HCT116 (cell line): ENCODE data around the gene RIMBP2. TPM values are rescaled to one million over a fixed set of nuclear protein-coding genes. Genes with fewer than 3 reads are reported as not detected.

Experiments
- ATAC-seq: fragments of 200-7000 bp; cut with Tn5 transposase; 2 replicates; pipeline ENCODE4 v1.9.1; 2020; ENCODE audit warnings: mild to moderate bottlenecking, moderate library complexity
- BruUV-seq: library from RNA; stranded (reverse); fragments of 400-500 nt; replicated peaks from 2 replicates; lab custom pipeline; 2021; lab: Mats Ljungman, UMichigan
- CTCF ChIA-PET: fragments of 300-600 bp; sonication (Branson Sonifier 250); formaldehyde crosslinking; loops from one replicate; lab custom pipeline; 2021; ENCODE audit warnings: antibody characterized with exemption; lab: Charles Lee
- POLR2A ChIA-PET: fragments of 300-600, 350-600 bp; sonication (Branson Sonifier 250); formaldehyde crosslinking; loops from one replicate; lab custom pipeline; 2021; ENCODE audit warnings: antibody characterized with exemption; lab: Charles Lee
- RAD21 ChIA-PET, 2 experiments: fragments of 300-600 bp; sonication (Branson Sonifier 250); formaldehyde crosslinking; loops; one replicate each; lab custom pipeline; 2023; ENCODE audit warnings: low total read pairs in 2 of 2; ENCODE audit not compliant: uncharacterized antibody in 2 of 2, unreplicated experiment in 2 of 2, low non-redundant PET in 1 of 2; lab: Charles Lee
- DNase-seq: peaks from one replicate; pipeline ENCODE4 v3.0.0-alpha.2; 2010; ENCODE audit warnings: low read depth, low spot score
- H2AFZ ChIP-seq: fragments of 200-600 bp; shearing (Covaris generic), sonication (generic); 2 replicates; pipeline ENCODE4 v1.6.1; 2017; ENCODE audit warnings: low read depth, mixed run types, mixed read lengths, antibody characterized with exemption, low read length; ENCODE audit not compliant: poor library complexity, severe bottlenecking
- H3K27ac ChIP-seq: 2 replicates; pipeline ENCODE4 v1.5.1; 2012; ENCODE audit warnings: low read depth, low read length
- H3K27me3 ChIP-seq: fragments of 200-600 bp; sonication (generic); 2 replicates; pipeline ENCODE4 v1.6.1; 2016; ENCODE audit warnings: mixed run types, low read length, mixed read lengths; ENCODE audit not compliant: insufficient read depth
- H3K36me3 ChIP-seq, 2 experiments: fragments of 200-500 bp in 1 of 2; fragments of 200-600 bp in 1 of 2; sonication (Bioruptor generic) in 1 of 2; sonication (generic) in 1 of 2; 2 replicates each; pipeline versions ENCODE4 v1.5.1 to v1.6.1; 2014 to 2016; ENCODE audit warnings: low read length in 2 of 2, inconsistent platforms in 1 of 2, mixed read lengths in 1 of 2, mixed run types in 1 of 2; ENCODE audit not compliant: insufficient read depth in 2 of 2, control insufficient read depth in 1 of 2
- H3K4me1 ChIP-seq, 2 experiments: fragments of 200-600 bp in 1 of 2; sonication (generic) in 1 of 2; 2 replicates each; pipeline versions ENCODE4 v1.5.1 to v1.6.1; 2012 to 2017; ENCODE audit warnings: low read length in 2 of 2, inconsistent platforms in 1 of 2, mild to moderate bottlenecking in 1 of 2, mixed read lengths in 1 of 2, mixed run types in 1 of 2, moderate library complexity in 1 of 2; ENCODE audit not compliant: insufficient read depth in 2 of 2, control insufficient read depth in 1 of 2
- H3K4me2 ChIP-seq: fragments of 200-600 bp; sonication (generic); 2 replicates; pipeline ENCODE4 v1.6.1; 2017; ENCODE audit warnings: mixed run types, low read length, mixed read lengths
- H3K4me3 ChIP-seq, 2 experiments: fragments of 200-600 bp in 1 of 2; sonication (generic) in 1 of 2; replicated peaks in 1 of 2; 2 replicates each; pipeline ENCODE4 v1.5.1; 2011 to 2016; ENCODE audit warnings: low read length in 2 of 2, control low read depth in 1 of 2, low read depth in 1 of 2, mild to moderate bottlenecking in 1 of 2, mixed read lengths in 1 of 2, mixed run types in 1 of 2
- H3K79me2 ChIP-seq: fragments of 200-600 bp; sonication (generic); 2 replicates; pipeline ENCODE4 v1.6.1; 2017; ENCODE audit warnings: mild to moderate bottlenecking, mixed run types, low read length, moderate library complexity, mixed read lengths; ENCODE audit not compliant: insufficient read depth
- H3K9ac ChIP-seq: fragments of 200-600 bp; sonication (generic); 2 replicates; pipeline ENCODE4 v1.6.1; 2016; ENCODE audit warnings: low read length, mixed read lengths
- H3K9me2 ChIP-seq: fragments of 200-600 bp; sonication (generic), shearing (Covaris generic); 2 replicates; pipeline ENCODE4 v1.6.1; 2017; ENCODE audit warnings: mixed run types, mild to moderate bottlenecking, moderate library complexity; ENCODE audit not compliant: insufficient read depth
- H3K9me3 ChIP-seq, 2 experiments: fragments of 200-500 bp in 1 of 2; fragments of 200-600 bp in 1 of 2; sonication (Bioruptor generic) in 1 of 2; sonication (generic) in 1 of 2; 2 replicates each; pipeline ENCODE4 v1.6.1; 2014 to 2017; ENCODE audit warnings: low read length in 2 of 2, mixed read lengths in 2 of 2, inconsistent platforms in 1 of 2, low read depth in 1 of 2, mild to moderate bottlenecking in 1 of 2, mixed run types in 1 of 2, moderate library complexity in 1 of 2; ENCODE audit not compliant: control insufficient read depth in 1 of 2, insufficient read depth in 1 of 2
- H4K20me1 ChIP-seq: fragments of 200-600 bp; sonication (generic), shearing (Covaris generic); 2 replicates; pipeline ENCODE4 v1.6.1; 2017; ENCODE audit warnings: mixed run types, mild to moderate bottlenecking, moderate library complexity; ENCODE audit not compliant: insufficient read depth
- CEBPB ChIP-seq: IDR thresholded peaks from 2 replicates; pipeline ENCODE4 v1.6.1; 2012; ENCODE audit warnings: low read depth
- EGR1 ChIP-seq: IDR thresholded peaks from 2 replicates; pipeline ENCODE4 v1.6.1; 2012; ENCODE audit warnings: low read depth
- ELF1 ChIP-seq: IDR thresholded peaks from 2 replicates; pipeline ENCODE4 v1.6.1; 2012; ENCODE audit warnings: low read depth, borderline replicate concordance
- EZH2 ChIP-seq: fragments of 200-600 bp; sonication (generic); IDR thresholded peaks from 2 replicates; pipeline ENCODE4 v1.6.1; 2017; ENCODE audit warnings: antibody characterized with exemption, mixed run types
- EZH2phosphoT487 ChIP-seq: fragments of 200-600 bp; IDR thresholded peaks from 2 replicates; pipeline ENCODE4 v1.6.1; 2018; ENCODE audit warnings: antibody characterized with exemption, borderline replicate concordance
- JUND ChIP-seq: IDR thresholded peaks from 2 replicates; pipeline ENCODE4 v1.6.1; 2012
- POLR2A ChIP-seq: IDR thresholded peaks from 2 replicates; pipeline ENCODE4 v1.7.0; 2011; ENCODE audit warnings: borderline replicate concordance; ENCODE audit not compliant: insufficient read depth, insufficient read length; ENCODE audit errors: extremely low read depth
- RAD21 ChIP-seq: IDR thresholded peaks from 2 replicates; pipeline ENCODE4 v1.6.1; 2012; ENCODE audit warnings: low read depth, mild to moderate bottlenecking
- SIN3A ChIP-seq: IDR thresholded peaks from 2 replicates; pipeline ENCODE4 v1.6.1; 2012; ENCODE audit warnings: low read depth
- SRF ChIP-seq: IDR thresholded peaks from 2 replicates; pipeline ENCODE4 v1.6.1; 2012; ENCODE audit warnings: low read depth
- TCF7L2 ChIP-seq: IDR thresholded peaks from 2 replicates; pipeline ENCODE4 v1.7.0; 2011; ENCODE audit warnings: borderline replicate concordance, inconsistent platforms; ENCODE audit not compliant: insufficient read depth, insufficient read length; ENCODE audit errors: extremely low read depth
- YY1 ChIP-seq: IDR thresholded peaks from 2 replicates; pipeline ENCODE4 v1.6.1; 2011; ENCODE audit warnings: low read length, low read depth, moderate library complexity, mild to moderate bottlenecking; ENCODE audit not compliant: insufficient replicate concordance; ENCODE audit errors: extremely low read depth
- ZFX ChIP-seq: fragments of 450-650 bp; IDR thresholded peaks from 2 replicates; pipeline ENCODE4 v1.6.1; 2017
- ZNF274 ChIP-seq: fragments of 200-500 bp; sonication (Bioruptor generic); IDR thresholded peaks from 2 replicates; pipeline ENCODE4 v1.6.1; 2014; ENCODE audit warnings: mild to moderate bottlenecking, low read depth, low read length, inconsistent platforms
- intact Hi-C: fragments of 100-400 bp; cut with micrococcal nuclease; formaldehyde crosslinking; loops from 2 replicates; pipeline ENCODE4 v1.10.0; 2022
- total RNA-seq: library from RNA; stranded (reverse); gene quantifications from one replicate; pipeline ENCODE4 v1.2.1, GENCODE V29; 2021; ENCODE audit not compliant: unreplicated experiment
- TF ChIP-seq, protein P1 (sequence below): IDR thresholded peaks from 2 replicates; pipeline ENCODE4 v1.6.1; 2011; ENCODE audit warnings: mild to moderate bottlenecking, low read length, moderate library complexity; ENCODE audit not compliant: insufficient replicate concordance; ENCODE audit errors: extremely low read depth
- TF ChIP-seq, protein P2 (sequence below): IDR thresholded peaks from 2 replicates; pipeline ENCODE4 v1.6.1; 2012; ENCODE audit warnings: low read depth
- TF ChIP-seq, protein P3 (sequence below): IDR thresholded peaks from 2 replicates; pipeline ENCODE4 v1.6.1; 2012
- TF ChIP-seq, protein P4 (sequence below): IDR thresholded peaks from 2 replicates; pipeline ENCODE4 v1.6.1; 2012

The RIMBP2 gene
- total RNA-seq, 1 experiment from 2014 or later, result not detected

DNA sequence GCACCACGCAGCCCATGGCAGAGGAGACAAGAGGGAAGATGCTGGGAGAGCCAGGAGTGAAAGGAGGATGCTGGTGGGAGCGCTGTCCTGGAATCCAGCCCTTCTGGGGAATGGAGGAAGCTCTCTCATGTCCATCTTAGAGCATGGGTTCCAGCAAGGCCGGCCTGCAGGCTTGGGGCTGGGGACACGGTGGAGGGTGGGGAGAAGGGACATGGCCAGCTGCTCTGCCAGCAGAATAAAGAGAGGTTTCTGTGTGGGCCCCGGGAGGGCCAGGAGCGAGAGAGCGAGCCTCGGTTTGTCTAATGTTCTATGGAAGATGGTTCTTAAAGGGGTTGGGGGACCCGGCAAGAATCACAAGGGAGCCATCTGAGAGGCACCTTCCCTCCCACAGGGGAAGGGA, 60.2 kb downstream of the RIMBP2 start:
- Histone ChIP-seq H3K4me2 (no peak overlapping the region), H4K20me1 (no peaks in the 10 kb centered on the region), H3K9me3 (no peaks in the 10 kb centered on the region), H3K4me1 (no peaks in the 10 kb centered on the region), H3K27ac (no peak overlapping the region), H3K9me2 (no peaks in the 10 kb centered on the region), H3K27me3 (no peaks in the 10 kb centered on the region), H3K79me2 (no peaks in the 10 kb centered on the region), H3K36me3 (no peaks in the 10 kb centered on the region), H3K9ac (no peak overlapping the region), H3K4me3 (no peak overlapping the region), H2AFZ (no peak overlapping the region)
- intact Hi-C loops, result no loop called here
- CTCF ChIA-PET, result no interaction called here
- TF ChIP-seq TCF7L2, result no peak
- TF ChIP-seq, protein P1, sequence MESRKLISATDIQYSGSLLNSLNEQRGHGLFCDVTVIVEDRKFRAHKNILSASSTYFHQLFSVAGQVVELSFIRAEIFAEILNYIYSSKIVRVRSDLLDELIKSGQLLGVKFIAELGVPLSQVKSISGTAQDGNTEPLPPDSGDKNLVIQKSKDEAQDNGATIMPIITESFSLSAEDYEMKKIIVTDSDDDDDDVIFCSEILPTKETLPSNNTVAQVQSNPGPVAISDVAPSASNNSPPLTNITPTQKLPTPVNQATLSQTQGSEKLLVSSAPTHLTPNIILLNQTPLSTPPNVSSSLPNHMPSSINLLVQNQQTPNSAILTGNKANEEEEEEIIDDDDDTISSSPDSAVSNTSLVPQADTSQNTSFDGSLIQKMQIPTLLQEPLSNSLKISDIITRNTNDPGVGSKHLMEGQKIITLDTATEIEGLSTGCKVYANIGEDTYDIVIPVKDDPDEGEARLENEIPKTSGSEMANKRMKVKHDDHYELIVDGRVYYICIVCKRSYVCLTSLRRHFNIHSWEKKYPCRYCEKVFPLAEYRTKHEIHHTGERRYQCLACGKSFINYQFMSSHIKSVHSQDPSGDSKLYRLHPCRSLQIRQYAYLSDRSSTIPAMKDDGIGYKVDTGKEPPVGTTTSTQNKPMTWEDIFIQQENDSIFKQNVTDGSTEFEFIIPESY, result no peak
- TF ChIP-seq, protein P2, sequence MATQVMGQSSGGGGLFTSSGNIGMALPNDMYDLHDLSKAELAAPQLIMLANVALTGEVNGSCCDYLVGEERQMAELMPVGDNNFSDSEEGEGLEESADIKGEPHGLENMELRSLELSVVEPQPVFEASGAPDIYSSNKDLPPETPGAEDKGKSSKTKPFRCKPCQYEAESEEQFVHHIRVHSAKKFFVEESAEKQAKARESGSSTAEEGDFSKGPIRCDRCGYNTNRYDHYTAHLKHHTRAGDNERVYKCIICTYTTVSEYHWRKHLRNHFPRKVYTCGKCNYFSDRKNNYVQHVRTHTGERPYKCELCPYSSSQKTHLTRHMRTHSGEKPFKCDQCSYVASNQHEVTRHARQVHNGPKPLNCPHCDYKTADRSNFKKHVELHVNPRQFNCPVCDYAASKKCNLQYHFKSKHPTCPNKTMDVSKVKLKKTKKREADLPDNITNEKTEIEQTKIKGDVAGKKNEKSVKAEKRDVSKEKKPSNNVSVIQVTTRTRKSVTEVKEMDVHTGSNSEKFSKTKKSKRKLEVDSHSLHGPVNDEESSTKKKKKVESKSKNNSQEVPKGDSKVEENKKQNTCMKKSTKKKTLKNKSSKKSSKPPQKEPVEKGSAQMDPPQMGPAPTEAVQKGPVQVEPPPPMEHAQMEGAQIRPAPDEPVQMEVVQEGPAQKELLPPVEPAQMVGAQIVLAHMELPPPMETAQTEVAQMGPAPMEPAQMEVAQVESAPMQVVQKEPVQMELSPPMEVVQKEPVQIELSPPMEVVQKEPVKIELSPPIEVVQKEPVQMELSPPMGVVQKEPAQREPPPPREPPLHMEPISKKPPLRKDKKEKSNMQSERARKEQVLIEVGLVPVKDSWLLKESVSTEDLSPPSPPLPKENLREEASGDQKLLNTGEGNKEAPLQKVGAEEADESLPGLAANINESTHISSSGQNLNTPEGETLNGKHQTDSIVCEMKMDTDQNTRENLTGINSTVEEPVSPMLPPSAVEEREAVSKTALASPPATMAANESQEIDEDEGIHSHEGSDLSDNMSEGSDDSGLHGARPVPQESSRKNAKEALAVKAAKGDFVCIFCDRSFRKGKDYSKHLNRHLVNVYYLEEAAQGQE, result no peak
- no peak for TF ChIP-seq EZH2phosphoT487
- no peak for TF ChIP-seq SIN3A
- TF ChIP-seq RAD21, result no peak
- TF ChIP-seq CEBPB, result no peak
- no peak for TF ChIP-seq SRF
- TF ChIP-seq ZNF274, result no peak
- no peak for TF ChIP-seq YY1
- TF ChIP-seq, protein P3, sequence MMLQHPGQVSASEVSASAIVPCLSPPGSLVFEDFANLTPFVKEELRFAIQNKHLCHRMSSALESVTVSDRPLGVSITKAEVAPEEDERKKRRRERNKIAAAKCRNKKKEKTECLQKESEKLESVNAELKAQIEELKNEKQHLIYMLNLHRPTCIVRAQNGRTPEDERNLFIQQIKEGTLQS, result no peak
- no peak for TF ChIP-seq JUND
- TF ChIP-seq EZH2, result no peak
- TF ChIP-seq ELF1, result no peak
- no peak for TF ChIP-seq ZFX
- no peak for TF ChIP-seq POLR2A
- TF ChIP-seq, protein P4, sequence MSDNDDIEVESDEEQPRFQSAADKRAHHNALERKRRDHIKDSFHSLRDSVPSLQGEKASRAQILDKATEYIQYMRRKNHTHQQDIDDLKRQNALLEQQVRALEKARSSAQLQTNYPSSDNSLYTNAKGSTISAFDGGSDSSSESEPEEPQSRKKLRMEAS, result no peak
- no peak for TF ChIP-seq EGR1
- BruUV-seq, result no TSS peak
- POLR2A ChIA-PET, result no interaction called here
- DNase-seq, result no peak
- RAD21 ChIA-PET, result no interaction called here
- ATAC-seq, result no peak
